H1 (cell line): Measurements from ENCODE around the gene PC. TPM values are rescaled to one million over a fixed set of nuclear protein-coding genes. Genes with fewer than 3 reads are reported as not detected.
"Not testable (repeated sequence)": the region's sequence is repeated elsewhere in the genome, so short reads cannot be mapped to it uniquely, and the experiment has no call there.

ENCODE experiments used
- CTCF ChIA-PET: fragments of 300-600 bp; sonication (Branson Sonifier 250); formaldehyde crosslinking; loops from one replicate; lab custom pipeline; 2021; ENCODE audit not compliant: partially characterized antibody; lab: Charles Lee
- POLR2A ChIA-PET: fragments of 300-600 bp; sonication (Branson Sonifier 250); formaldehyde crosslinking; loops from one replicate; lab custom pipeline; 2021; ENCODE audit warnings: inconsistent platforms; ENCODE audit not compliant: partially characterized antibody; lab: Charles Lee
- DNase-seq, 2 experiments: peaks; one replicate each; pipeline versions ENCODE4 v3.0.0 to v3.0.0-alpha.2; 2010 to 2022; ENCODE audit warnings: low spot score in 2 of 2, low read depth in 1 of 2, mixed read lengths in 1 of 2
- FAIRE-seq: peaks from 2 replicates; lab custom pipeline; 2011; peaks lifted over from hg19 to GRCh38; lab: Jason Lieb, UNC
- H2AFZ ChIP-seq: 2 replicates; pipeline ENCODE4 v1.8.1; 2012; ENCODE audit warnings: low read length, inconsistent platforms
- H2AK5ac ChIP-seq: 2 replicates; pipeline ENCODE4 v1.6.1; 2013; ENCODE audit warnings: low read depth, low read length
- H2BK120ac ChIP-seq: replicated peaks from 2 replicates; pipeline ENCODE3; 2013; ENCODE audit warnings: low read depth, low read length, inconsistent platforms
- H2BK12ac ChIP-seq: 2 replicates; pipeline ENCODE4 v1.6.1; 2013; ENCODE audit warnings: low read depth, low read length
- H2BK15ac ChIP-seq: 2 replicates; pipeline ENCODE4 v1.6.1; 2013; ENCODE audit warnings: low read length
- H2BK20ac ChIP-seq: 2 replicates; pipeline ENCODE4 v1.6.1; 2013; ENCODE audit warnings: low read length
- H2BK5ac ChIP-seq: 2 replicates; pipeline ENCODE4 v1.6.1; 2013; ENCODE audit warnings: low read depth, low read length
- H3K14ac ChIP-seq: 2 replicates; pipeline ENCODE4 v1.6.1; 2013; ENCODE audit warnings: inconsistent platforms; ENCODE audit not compliant: insufficient read length
- H3K18ac ChIP-seq: 2 replicates; pipeline ENCODE4 v1.6.1; 2013; ENCODE audit warnings: low read length; ENCODE audit errors: extremely low read depth
- H3K23ac ChIP-seq: 2 replicates; pipeline ENCODE4 v1.6.1; 2013; ENCODE audit warnings: inconsistent platforms; ENCODE audit not compliant: insufficient read length
- H3K23me2 ChIP-seq: 2 replicates; pipeline ENCODE4 v1.6.1; 2013; ENCODE audit warnings: low read depth, low read length
- H3K27ac ChIP-seq: 2 replicates; pipeline ENCODE4 v1.6.1; 2011; ENCODE audit warnings: low read depth, low read length, inconsistent platforms
- H3K27me3 ChIP-seq, 4 experiments: replicated peaks in 1 of 4; 1 replicate in 1 of 4; 2 replicates in 3 of 4; pipeline versions ENCODE4 v1.6.1 to v1.8.1; 2011 to 2013; ENCODE audit warnings: low read length in 3 of 4, mild to moderate bottlenecking in 3 of 4, inconsistent platforms in 2 of 4, mixed read lengths in 2 of 4, moderate library complexity in 1 of 4; ENCODE audit not compliant: control insufficient read depth in 3 of 4, insufficient read depth in 3 of 4; ENCODE audit errors: extremely low read depth in 1 of 4
- H3K36me3 ChIP-seq, 4 experiments: 2 replicates each; pipeline versions ENCODE4 v1.6.1 to v1.8.1; 2011 to 2013; ENCODE audit warnings: mild to moderate bottlenecking in 4 of 4, low read length in 3 of 4, moderate library complexity in 2 of 4, control low read depth in 1 of 4, inconsistent platforms in 1 of 4; ENCODE audit not compliant: insufficient read depth in 4 of 4, control insufficient read depth in 2 of 4
- H3K4ac ChIP-seq: replicated peaks from 2 replicates; pipeline ENCODE3; 2013; ENCODE audit warnings: low read length, low read depth, mixed read lengths, inconsistent platforms; ENCODE audit not compliant: insufficient read length
- H3K4me1 ChIP-seq, 4 experiments: replicated peaks in 1 of 4; 1 replicate in 1 of 4; 2 replicates in 3 of 4; pipeline versions ENCODE4 v1.6.1 to v1.8.1; 2011 to 2013; ENCODE audit warnings: low read length in 3 of 4, inconsistent platforms in 2 of 4, mixed read lengths in 1 of 4; ENCODE audit not compliant: insufficient read depth in 4 of 4, control insufficient read depth in 3 of 4
- H3K4me2 ChIP-seq, 2 experiments: 2 replicates each; pipeline versions ENCODE4 v1.6.1 to v1.8.1; 2011 to 2013; ENCODE audit warnings: low read depth in 2 of 2, low read length in 2 of 2, control low read depth in 1 of 2, inconsistent platforms in 1 of 2, mild to moderate bottlenecking in 1 of 2; ENCODE audit not compliant: insufficient read depth in 1 of 2
- H3K4me3 ChIP-seq, 4 experiments: fragments of 200-600, 300-600 bp in 1 of 4; sonication (generic), shearing (Covaris generic), sonication (Bioruptor Twin) in 1 of 4; 2 replicates each; pipeline versions ENCODE4 v1.5.1 to v1.8.1; 2011 to 2016; ENCODE audit warnings: low read length in 4 of 4, low read depth in 3 of 4, control low read depth in 2 of 4, inconsistent platforms in 2 of 4, mild to moderate bottlenecking in 2 of 4, mixed read lengths in 1 of 4, moderate library complexity in 1 of 4; ENCODE audit not compliant: insufficient read depth in 2 of 4; ENCODE audit errors: extremely low read depth in 1 of 4
- H3K56ac ChIP-seq: replicated peaks from 2 replicates; pipeline ENCODE3; 2013; ENCODE audit warnings: low read depth, mild to moderate bottlenecking, mixed read lengths, low read length, inconsistent platforms; ENCODE audit not compliant: insufficient read length
- H3K79me1 ChIP-seq: 2 replicates; pipeline ENCODE4 v1.6.1; 2013; ENCODE audit warnings: low read depth, low read length, control low read depth
- H3K79me2 ChIP-seq, 2 experiments: 2 replicates each; pipeline versions ENCODE4 v1.6.1 to v1.8.1; 2012 to 2013; ENCODE audit warnings: low read length in 2 of 2, mild to moderate bottlenecking in 2 of 2, inconsistent platforms in 1 of 2; ENCODE audit not compliant: insufficient read depth in 2 of 2, control insufficient read depth in 1 of 2
- H3K9ac ChIP-seq, 4 experiments: replicated peaks in 1 of 4; 1 replicate in 1 of 4; 2 replicates in 3 of 4; pipeline versions ENCODE4 v1.6.1 to v1.8.1; 2011 to 2013; ENCODE audit warnings: low read depth in 3 of 4, low read length in 3 of 4, control low read depth in 2 of 4, mild to moderate bottlenecking in 2 of 4, moderate library complexity in 2 of 4, inconsistent platforms in 1 of 4; ENCODE audit errors: extremely low read depth in 1 of 4
- H3K9me3 ChIP-seq, 2 experiments: 2 replicates each; pipeline versions ENCODE4 v1.6.1 to v1.8.1; 2012 to 2013; ENCODE audit warnings: mild to moderate bottlenecking in 2 of 2, moderate library complexity in 2 of 2, control low read depth in 1 of 2, inconsistent platforms in 1 of 2, low read depth in 1 of 2, low read length in 1 of 2, mixed read lengths in 1 of 2; ENCODE audit not compliant: insufficient read depth in 2 of 2
- H4K20me1 ChIP-seq, 2 experiments: replicated peaks in 1 of 2; 2 replicates each; pipeline versions ENCODE3 to v1.8.1; 2011 to 2013; ENCODE audit warnings: inconsistent platforms in 2 of 2, low read length in 2 of 2, mild to moderate bottlenecking in 1 of 2; ENCODE audit not compliant: insufficient read depth in 2 of 2, control insufficient read depth in 1 of 2
- H4K5ac ChIP-seq: 2 replicates; pipeline ENCODE4 v1.6.1; 2013; ENCODE audit warnings: low read length, low read depth, mixed read lengths, inconsistent platforms; ENCODE audit not compliant: insufficient read length
- H4K8ac ChIP-seq: 2 replicates; pipeline ENCODE4 v1.8.0; 2013; ENCODE audit warnings: mild to moderate bottlenecking, moderate library complexity, low read length, inconsistent platforms; ENCODE audit not compliant: insufficient read depth; ENCODE audit errors: extremely low read depth
- H4K91ac ChIP-seq: replicated peaks from 2 replicates; pipeline ENCODE3; 2013; ENCODE audit warnings: low read length, mixed read lengths, inconsistent platforms; ENCODE audit not compliant: insufficient read length
- CBX5 ChIP-seq: fragments of 300-800, 300-1000 bp; sonication (generic); IDR thresholded peaks from 2 replicates; pipeline ENCODE4 v1.7.1; 2016; ENCODE audit warnings: antibody characterized with exemption, low read length, low read depth
- CEBPB ChIP-seq: IDR thresholded peaks from 2 replicates; pipeline ENCODE4 v1.6.1; 2012; ENCODE audit warnings: low read depth, low read length
- HDAC2 ChIP-seq, 2 experiments: fragments of 300-600 bp in 1 of 2; sonication (generic) in 1 of 2; IDR thresholded peaks; 2 replicates each; pipeline ENCODE4 v1.6.1; 2011 to 2012; ENCODE audit warnings: low read depth in 2 of 2, low read length in 2 of 2, mild to moderate bottlenecking in 2 of 2, moderate library complexity in 2 of 2, borderline replicate concordance in 1 of 2, inconsistent platforms in 1 of 2
- SP1 ChIP-seq: IDR thresholded peaks from 2 replicates; pipeline ENCODE4 v1.6.1; 2011; ENCODE audit warnings: low read depth, low read length
- polyA plus RNA-seq, 7 experiments: library from polyadenylated mRNA; depleted of rRNA in 3 of 7; stranded (reverse) in 5 of 7; unstranded in 2 of 7; fragments of >200 nt in 5 of 7; fragments of 200-250 nt in 2 of 7; gene quantifications; 1 replicate in 5 of 7; 2 replicates in 1 of 7; 4 replicates in 1 of 7; pipeline versions ENCODE4 v1.2.1 to v1.2.3, GENCODE V29; 2011 to 2013; ENCODE audit warnings: missing spikeins in 2 of 7, mixed read lengths in 2 of 7
- total RNA-seq: library from RNA; stranded (reverse); fragmentation: NEBNext Ultra II Directional; extraction: Animal tissue kit (Norgen Biotek cat#: 25700); gene quantifications from 2 replicates; pipeline ENCODE4 v1.2.1, GENCODE V29; 2021
- TF ChIP-seq, protein P1 (sequence below): IDR thresholded peaks from 2 replicates; pipeline ENCODE4 v1.6.1; 2011; ENCODE audit warnings: low read depth, mild to moderate bottlenecking, low read length; ENCODE audit not compliant: insufficient read depth

Gene PC
- total and polyA plus RNA-seq, 2 of the 8 experiments (the other 6 are each of a cell fraction or from before 2014, with no cell fraction given), result 11.5 to 27.5 TPM

DNA sequence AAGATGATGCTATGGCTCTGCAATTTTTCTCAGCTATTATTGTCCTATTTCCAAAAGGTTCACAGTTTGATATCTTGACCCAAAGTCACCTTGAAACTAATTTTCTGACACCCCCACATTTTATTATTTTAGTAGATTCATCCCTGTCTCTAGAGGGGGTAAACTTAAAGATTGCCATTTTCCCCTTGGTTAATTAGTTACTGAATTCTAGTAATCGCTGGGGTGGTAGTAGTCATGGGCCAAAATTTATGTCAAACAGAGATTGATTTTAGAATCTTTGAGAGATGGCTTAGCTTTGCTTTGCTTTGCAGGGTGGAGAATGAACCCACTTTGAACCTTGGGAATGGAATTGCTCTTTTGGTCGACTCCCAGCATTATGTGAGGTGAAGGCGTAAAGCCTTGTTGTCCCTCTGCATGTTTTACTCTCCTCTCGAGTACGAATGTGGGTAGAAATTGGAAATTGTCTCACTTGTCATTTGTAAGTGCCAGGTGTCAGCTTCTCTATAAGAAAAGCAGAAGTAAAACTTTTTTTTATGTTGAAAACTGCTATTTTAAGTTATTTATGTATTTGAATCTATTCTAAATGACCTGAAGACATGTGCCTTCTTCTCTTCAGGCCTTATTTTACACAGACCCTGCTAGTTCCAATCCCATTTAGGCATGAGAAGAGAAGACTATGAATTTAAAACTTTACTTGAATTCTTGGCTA, 157.3 kb downstream of the PC start (continued):
- TF ChIP-seq CBX5 (no peak), CEBPB (no peak), HDAC2 (IDR thresholded peaks at IDR 0.05; ENCODE audit: borderline replicate concordance in 1 of 2, low read depth in 2 of 2, low read length in 2 of 2) (no peak), SP1 (no peak)
- TF ChIP-seq, protein P1, sequence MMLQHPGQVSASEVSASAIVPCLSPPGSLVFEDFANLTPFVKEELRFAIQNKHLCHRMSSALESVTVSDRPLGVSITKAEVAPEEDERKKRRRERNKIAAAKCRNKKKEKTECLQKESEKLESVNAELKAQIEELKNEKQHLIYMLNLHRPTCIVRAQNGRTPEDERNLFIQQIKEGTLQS, result no peak

DNA sequence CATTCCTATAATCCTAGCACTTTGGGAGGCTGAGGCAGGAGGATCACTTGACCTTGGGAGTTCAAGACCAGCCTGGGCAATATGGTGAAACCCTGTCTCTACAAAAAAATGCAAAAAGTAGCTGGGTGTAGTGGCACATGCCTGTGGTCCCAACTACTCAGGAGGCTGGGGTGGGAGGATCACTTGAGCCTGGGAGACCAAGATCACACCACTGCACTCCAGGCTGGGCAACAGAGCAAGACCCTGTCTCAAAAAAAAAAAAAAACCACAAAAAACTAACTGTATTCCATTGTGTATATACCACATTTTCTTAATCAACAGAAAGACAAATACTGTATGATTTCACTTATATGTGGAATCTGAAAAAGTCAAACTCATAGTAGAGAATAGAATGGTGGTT, 158.4 kb downstream of the PC start:
- CTCF ChIA-PET, H4K8ac ChIP-seq, H3K4me1 ChIP-seq, H3K4me2 ChIP-seq, H2AK5ac ChIP-seq, H3K79me2 ChIP-seq, H3K27ac ChIP-seq, H4K20me1 ChIP-seq, POLR2A ChIA-PET, H3K9me3 ChIP-seq, DNase-seq, H3K4ac ChIP-seq, H2AFZ ChIP-seq, H3K27me3 ChIP-seq, H3K18ac ChIP-seq, H3K56ac ChIP-seq, H4K91ac ChIP-seq, H3K23ac ChIP-seq, H3K79me1 ChIP-seq, H3K4me3 ChIP-seq, H2BK15ac ChIP-seq, H2BK120ac ChIP-seq, FAIRE-seq, H3K36me3 ChIP-seq, H4K5ac ChIP-seq, H2BK12ac ChIP-seq, H2BK20ac ChIP-seq, H3K9ac ChIP-seq, H3K14ac ChIP-seq, H3K23me2 ChIP-seq, H2BK5ac ChIP-seq: not testable (repeated sequence)
